ENCODE results near the gene THPO. TPM values are rescaled to one million over a fixed set of nuclear protein-coding genes. Genes with fewer than 3 reads are reported as not detected.
A peak's percentile ranks its signal among the peaks of the same experiment; 100 is the strongest.

THPO gene
- not detected for polyA plus RNA-seq (2012; ENCODE audit: missing spikeins)

GRCh38 chr3:184377882-184378445, at the start of gene THPO:
Gene THPO (minus strand): TSS chr3:184378207. CDS start chr3:184376259, 1,948 bp downstream.
- no peak for FAIRE-seq
- TF ChIP-seq POLR2A (IDR thresholded peaks at IDR 0.05; ENCODE audit: low read depth, low read length) (no peak), TAF1 (IDR thresholded peaks at IDR 0.05; ENCODE audit: borderline replicate concordance, low read depth, low read length) (no peak), POLR2AphosphoS5 (IDR thresholded peaks at IDR 0.05; ENCODE audit: low read depth, low read length) (no peak)
- DNase-seq (ENCODE audit: insufficient read length), result no peak

GRCh38 chr3:184426691-184427141, 48.7 kb upstream of the THPO start:
- DNase-seq (ENCODE audit: insufficient read length), result no peak
- TF ChIP-seq POLR2A (IDR thresholded peaks at IDR 0.05; ENCODE audit: low read depth, low read length), result no peak
- no peak for TF ChIP-seq POLR2AphosphoS5 (IDR thresholded peaks at IDR 0.05; ENCODE audit: low read depth, low read length)
- no peak for TF ChIP-seq TAF1 (IDR thresholded peaks at IDR 0.05; ENCODE audit: borderline replicate concordance, low read depth, low read length)
- FAIRE-seq, result no peak

GRCh38 chr3:184423561-184423960, 45.6 kb upstream of the THPO start:
- FAIRE-seq, result no peak
- TF ChIP-seq POLR2AphosphoS5 (IDR thresholded peaks at IDR 0.05; ENCODE audit: low read depth, low read length) (no peak), TAF1 (IDR thresholded peaks at IDR 0.05; ENCODE audit: borderline replicate concordance, low read depth, low read length) (no peak), POLR2A (IDR thresholded peaks at IDR 0.05; ENCODE audit: low read depth, low read length) (no peak)
- no peak for DNase-seq (ENCODE audit: insufficient read length)

- no peak for DNase-seq (ENCODE audit: insufficient read length)
- TF ChIP-seq POLR2A (IDR thresholded peaks at IDR 0.05; ENCODE audit: low read depth, low read length) (no peak), TAF1 (IDR thresholded peaks at IDR 0.05; ENCODE audit: borderline replicate concordance, low read depth, low read length) (no peak), POLR2AphosphoS5 (IDR thresholded peaks at IDR 0.05; ENCODE audit: low read depth, low read length) (no peak)
- FAIRE-seq, result no peak
Observed at GRCh38 chr3:184419171-184419570, 41.2 kb upstream of the THPO start.

GRCh38 chr3:184417619-184418327, 39.8 kb upstream of the THPO start:
- FAIRE-seq, result peak; percentile 65

GRCh38 chr3:184415203-184415490, 37.1 kb upstream of the THPO start:
- DNase-seq (ENCODE audit: insufficient read length), result no peak
- TF ChIP-seq POLR2A (IDR thresholded peaks at IDR 0.05; ENCODE audit: low read depth, low read length) (no peak), POLR2AphosphoS5 (IDR thresholded peaks at IDR 0.05; ENCODE audit: low read depth, low read length) (no peak), TAF1 (IDR thresholded peaks at IDR 0.05; ENCODE audit: borderline replicate concordance, low read depth, low read length) (no peak)
- FAIRE-seq, result no peak

More at GRCh38 chr3:184417619-184418327, 39.8 kb upstream of the THPO start:
- TF ChIP-seq POLR2AphosphoS5 (IDR thresholded peaks at IDR 0.05; ENCODE audit: low read depth, low read length) (no peak), POLR2A (IDR thresholded peaks at IDR 0.05; ENCODE audit: low read depth, low read length) (no peak), TAF1 (IDR thresholded peaks at IDR 0.05; ENCODE audit: borderline replicate concordance, low read depth, low read length) (no peak)
- DNase-seq (ENCODE audit: insufficient read length), result peak; percentile 61

GRCh38 chr3:184414418-184415202, 36.6 kb upstream of the THPO start:
- peak; percentile 90 for FAIRE-seq
- TF ChIP-seq POLR2AphosphoS5 (IDR thresholded peaks at IDR 0.05; ENCODE audit: low read depth, low read length) (no peak), POLR2A (IDR thresholded peaks at IDR 0.05; ENCODE audit: low read depth, low read length) (no peak)

GRCh38 chr3:184409946-184410500, 32.0 kb upstream of the THPO start:
- FAIRE-seq, result no peak
- no peak for TF ChIP-seq POLR2AphosphoS5 (IDR thresholded peaks at IDR 0.05; ENCODE audit: low read depth, low read length)
- no peak for TF ChIP-seq TAF1 (IDR thresholded peaks at IDR 0.05; ENCODE audit: borderline replicate concordance, low read depth, low read length)
- TF ChIP-seq POLR2A (IDR thresholded peaks at IDR 0.05; ENCODE audit: low read depth, low read length), result no peak
- no peak for DNase-seq (ENCODE audit: insufficient read length)

More at GRCh38 chr3:184414418-184415202, 36.6 kb upstream of the THPO start:
- DNase-seq (ENCODE audit: insufficient read length), result no peak

GRCh38 chr3:184409331-184409926, 31.4 kb upstream of the THPO start:
- DNase-seq (ENCODE audit: insufficient read length) (no peak), FAIRE-seq (no peak)
- TF ChIP-seq POLR2A (IDR thresholded peaks at IDR 0.05; ENCODE audit: low read depth, low read length), result no peak
- TF ChIP-seq POLR2AphosphoS5 (IDR thresholded peaks at IDR 0.05; ENCODE audit: low read depth, low read length), result no peak
- TF ChIP-seq TAF1 (IDR thresholded peaks at IDR 0.05; ENCODE audit: borderline replicate concordance, low read depth, low read length), result no peak

- no peak for TF ChIP-seq POLR2A (IDR thresholded peaks at IDR 0.05; ENCODE audit: low read depth, low read length)
- no peak for TF ChIP-seq POLR2AphosphoS5 (IDR thresholded peaks at IDR 0.05; ENCODE audit: low read depth, low read length)
- no peak for TF ChIP-seq TAF1 (IDR thresholded peaks at IDR 0.05; ENCODE audit: borderline replicate concordance, low read depth, low read length)
- DNase-seq (ENCODE audit: insufficient read length) (no peak), FAIRE-seq (no peak)
Observed at GRCh38 chr3:184405075-184406030, 27.3 kb upstream of the THPO start.
